Keratinocyte (primary cell): Measurements from ENCODE around the gene GPR152. TPM values are rescaled to one million over a fixed set of nuclear protein-coding genes. Genes with fewer than 3 reads are reported as not detected.

Experiments used
- DNase-seq: peaks from one replicate; pipeline ENCODE4 v3.0.0-alpha.2; 2011; ENCODE audit warnings: low read depth, missing footprints, low spot score
- FAIRE-seq: peaks from 2 replicates; lab custom pipeline; 2011; peaks lifted over from hg19 to GRCh38; lab: Jason Lieb, UNC
- H2AFZ ChIP-seq: 2 replicates; pipeline ENCODE4 v1.6.0; 2012; ENCODE audit warnings: low read length, control low read depth, inconsistent platforms; ENCODE audit not compliant: control insufficient read depth
- H3K27ac ChIP-seq: 2 replicates; pipeline ENCODE4 v1.5.1; 2011; ENCODE audit warnings: low read length; ENCODE audit not compliant: control insufficient read depth, insufficient read depth
- H3K27me3 ChIP-seq: 3 replicates; pipeline ENCODE4 v1.6.0; 2011; ENCODE audit warnings: low read length; ENCODE audit not compliant: control insufficient read depth, insufficient read depth; ENCODE audit errors: extremely low read depth
- H3K36me3 ChIP-seq, 2 experiments: 2 replicates in 1 of 2; 3 replicates in 1 of 2; pipeline ENCODE4 v1.5.1; 2011; ENCODE audit warnings: low read length in 2 of 2, mild to moderate bottlenecking in 1 of 2; ENCODE audit not compliant: control insufficient read depth in 2 of 2, insufficient read depth in 2 of 2; ENCODE audit errors: extremely low read depth in 1 of 2
- H3K4me1 ChIP-seq: 3 replicates; pipeline ENCODE4 v1.5.1; 2011; ENCODE audit warnings: low read length; ENCODE audit not compliant: control insufficient read depth, insufficient read depth; ENCODE audit errors: extremely low read depth
- H3K4me2 ChIP-seq: 3 replicates; pipeline ENCODE4 v1.6.0; 2011; ENCODE audit warnings: low read depth, low read length; ENCODE audit not compliant: control insufficient read depth, insufficient read depth; ENCODE audit errors: extremely low read depth
- H3K4me3 ChIP-seq, 3 experiments: fragments of 200-600 bp in 1 of 3; sonication (generic) in 1 of 3; 2 replicates in 2 of 3; 3 replicates in 1 of 3; pipeline ENCODE4 v1.5.1; 2011 to 2016; ENCODE audit warnings: low read length in 3 of 3, mild to moderate bottlenecking in 3 of 3, control low read depth in 2 of 3, inconsistent platforms in 1 of 3, low read depth in 1 of 3, mixed read lengths in 1 of 3, mixed run types in 1 of 3, moderate library complexity in 1 of 3; ENCODE audit not compliant: control insufficient read depth in 2 of 3, insufficient read depth in 2 of 3; ENCODE audit errors: extremely low read depth in 1 of 3
- H3K79me2 ChIP-seq: 2 replicates; pipeline ENCODE4 v1.6.0; 2012; ENCODE audit warnings: low read length; ENCODE audit not compliant: control insufficient read depth, insufficient read depth
- H3K9ac ChIP-seq: 3 replicates; pipeline ENCODE4 v1.6.0; 2011; ENCODE audit warnings: low read length; ENCODE audit not compliant: control insufficient read depth, insufficient read depth; ENCODE audit errors: extremely low read depth
- H3K9me1 ChIP-seq: 3 replicates; pipeline ENCODE4 v1.6.0; 2011; ENCODE audit warnings: low read length; ENCODE audit not compliant: control insufficient read depth, insufficient read depth; ENCODE audit errors: extremely low read depth
- H3K9me3 ChIP-seq: 2 replicates; pipeline ENCODE4 v1.5.1; 2012; ENCODE audit warnings: low read depth, low read length; ENCODE audit not compliant: control insufficient read depth
- H4K20me1 ChIP-seq: 3 replicates; pipeline ENCODE4 v1.6.0; 2011; ENCODE audit warnings: low read length; ENCODE audit not compliant: control insufficient read depth, insufficient read depth; ENCODE audit errors: extremely low read depth
- EZH2 ChIP-seq: IDR thresholded peaks from one replicate; pipeline ENCODE4 v1.6.1; 2012; ENCODE audit warnings: inconsistent platforms, mild to moderate bottlenecking, low read length, moderate library complexity
- dilution Hi-C: fragments of 300-500 bp; cut with MboI; formaldehyde crosslinking; loops from one replicate; pipeline ENCODE4 v1.7.0; 2020; ENCODE audit warnings: low sequenced_read_pairs; ENCODE audit not compliant: extremely low pct_ligation_motif_present
- polyA plus RNA-seq, 5 experiments: library from polyadenylated mRNA; depleted of rRNA in 3 of 5; stranded (reverse) in 3 of 5; stranded (forward) in 1 of 5; unstranded in 1 of 5; fragments of >200 nt; gene quantifications; 1 replicate in 1 of 5; 2 replicates in 3 of 5; 3 replicates in 1 of 5; pipeline versions ENCODE4 v1.2.1 to v1.2.3, GENCODE V29; 2011 to 2012; ENCODE audit warnings: missing spikeins in 2 of 5, low read depth in 1 of 5, low replicate concordance in 1 of 5
- TF ChIP-seq, protein P1 (sequence below), 3 experiments: IDR thresholded peaks in 1 of 3; conservative IDR thresholded peaks in 1 of 3; optimal IDR thresholded peaks in 1 of 3; 2 replicates in 2 of 3; 3 replicates in 1 of 3; pipeline versions ENCODE3 to v1.5.1; 2011; ENCODE audit warnings: low read length in 3 of 3, mild to moderate bottlenecking in 3 of 3, moderate library complexity in 2 of 3, control low read depth in 1 of 3, inconsistent platforms in 1 of 3; ENCODE audit not compliant: insufficient read depth in 2 of 3; ENCODE audit errors: extremely low read depth in 1 of 3

GPR152 gene
- polyA plus RNA-seq, 1 donor (not counting 4 experiments of a cell fraction or from before 2014, with no cell fraction given), result not detected

DNA sequence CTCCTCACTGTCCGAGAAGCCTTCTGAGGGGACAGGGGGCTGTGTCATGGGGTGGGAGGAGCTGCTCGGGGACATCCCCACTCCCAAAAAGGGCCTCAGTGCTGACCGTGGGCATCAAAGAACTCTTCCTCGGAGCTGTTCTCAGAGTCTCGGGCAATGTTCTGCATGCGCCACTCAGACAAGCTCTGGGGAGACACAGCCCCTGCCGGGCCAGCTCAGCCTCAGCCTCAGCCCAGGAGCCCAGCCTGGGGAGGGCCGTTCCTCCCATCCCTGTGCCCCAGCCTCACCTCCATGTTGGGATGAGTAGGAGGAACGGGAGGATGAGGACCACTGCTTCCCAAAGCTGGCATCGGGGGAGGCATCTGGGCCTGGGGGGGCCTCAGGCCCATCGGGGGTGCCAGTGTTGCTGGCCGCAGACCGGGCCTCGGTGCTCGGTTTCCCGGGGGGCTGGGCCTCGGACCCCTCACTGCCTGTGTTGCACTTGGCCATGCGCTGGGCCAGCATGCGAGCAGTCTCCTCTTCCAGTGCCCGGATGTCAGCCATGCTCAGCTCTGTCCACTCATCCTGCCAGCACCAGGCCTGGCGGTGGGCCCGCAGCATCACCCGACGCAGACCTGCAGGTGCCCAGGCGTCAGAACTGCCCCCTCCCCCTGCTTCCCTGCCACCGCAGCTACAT is 47.4 kb upstream of the GPR152 start:
- Histone ChIP-seq H3K79me2 (peaks cover 8% of the 10 kb centered on the region), H3K9me3 (no peaks in the 10 kb centered on the region), H3K4me1 (no peaks in the 10 kb centered on the region), H3K4me3 (no peak overlapping the region), H3K27me3 (no peaks in the 10 kb centered on the region), H3K9me1 (no peaks in the 10 kb centered on the region), H3K9ac (no peak overlapping the region), H4K20me1 (no peaks in the 10 kb centered on the region), H3K27ac (no peak overlapping the region), H3K4me2 (no peak overlapping the region), H2AFZ (no peak overlapping the region), H3K36me3 (peaks cover 9 to 25% of the 10 kb centered on the region in 2 experiments)
- TF ChIP-seq EZH2, result no peak
- TF ChIP-seq, protein P1, sequence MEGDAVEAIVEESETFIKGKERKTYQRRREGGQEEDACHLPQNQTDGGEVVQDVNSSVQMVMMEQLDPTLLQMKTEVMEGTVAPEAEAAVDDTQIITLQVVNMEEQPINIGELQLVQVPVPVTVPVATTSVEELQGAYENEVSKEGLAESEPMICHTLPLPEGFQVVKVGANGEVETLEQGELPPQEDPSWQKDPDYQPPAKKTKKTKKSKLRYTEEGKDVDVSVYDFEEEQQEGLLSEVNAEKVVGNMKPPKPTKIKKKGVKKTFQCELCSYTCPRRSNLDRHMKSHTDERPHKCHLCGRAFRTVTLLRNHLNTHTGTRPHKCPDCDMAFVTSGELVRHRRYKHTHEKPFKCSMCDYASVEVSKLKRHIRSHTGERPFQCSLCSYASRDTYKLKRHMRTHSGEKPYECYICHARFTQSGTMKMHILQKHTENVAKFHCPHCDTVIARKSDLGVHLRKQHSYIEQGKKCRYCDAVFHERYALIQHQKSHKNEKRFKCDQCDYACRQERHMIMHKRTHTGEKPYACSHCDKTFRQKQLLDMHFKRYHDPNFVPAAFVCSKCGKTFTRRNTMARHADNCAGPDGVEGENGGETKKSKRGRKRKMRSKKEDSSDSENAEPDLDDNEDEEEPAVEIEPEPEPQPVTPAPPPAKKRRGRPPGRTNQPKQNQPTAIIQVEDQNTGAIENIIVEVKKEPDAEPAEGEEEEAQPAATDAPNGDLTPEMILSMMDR (optimal IDR thresholded peaks at IDR 0.05 in 1 of 3, IDR thresholded peaks at IDR 0.05 in 1 of 3, conservative IDR thresholded peaks at IDR 0.05 in 1 of 3; ENCODE audit: extremely low read depth in 1 of 3, insufficient read depth in 2 of 3, low read length in 3 of 3), result no peak
- dilution Hi-C loops, result no loop called here
- FAIRE-seq (no peak), DNase-seq (no peak)

DNA sequence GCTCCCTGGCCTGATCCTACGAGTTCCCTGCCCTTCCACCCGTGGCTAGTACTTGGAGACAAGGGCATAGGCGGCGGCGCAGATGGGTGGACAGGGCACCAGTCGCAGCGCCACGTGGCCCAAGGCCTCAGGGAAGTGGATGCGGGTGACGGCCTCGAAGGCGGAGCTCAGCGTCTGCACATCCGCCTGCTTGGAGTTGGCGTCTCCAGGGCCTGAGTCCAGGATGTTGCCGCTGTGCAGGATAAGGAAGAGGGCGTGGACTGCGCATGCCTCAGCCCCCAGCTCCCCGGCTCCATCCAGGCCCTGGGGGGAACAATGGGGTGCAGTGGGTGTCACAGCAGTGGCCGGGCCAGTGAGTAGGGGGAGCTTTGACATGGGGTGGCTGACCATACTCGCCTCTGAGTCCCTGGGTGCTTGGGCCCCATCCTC is 46.0 kb upstream of the GPR152 start:
- dilution Hi-C loops, result no loop called here
- H3K79me2 ChIP-seq, result peaks cover 1% of the 10 kb centered on the region
- no peaks in the 10 kb centered on the region for H3K9me1 ChIP-seq
- H3K4me3 ChIP-seq, result no peak overlapping the region
- no peaks in the 10 kb centered on the region for H3K4me1 ChIP-seq
- H3K9ac ChIP-seq, result no peak overlapping the region
- no peaks in the 10 kb centered on the region for H3K27me3 ChIP-seq
- H3K27ac ChIP-seq, result no peak overlapping the region
- no peak for DNase-seq
- no peak for FAIRE-seq
- no peaks in the 10 kb centered on the region for H3K9me3 ChIP-seq
- TF ChIP-seq, protein P1 (optimal IDR thresholded peaks at IDR 0.05 in 1 of 3, IDR thresholded peaks at IDR 0.05 in 1 of 3, conservative IDR thresholded peaks at IDR 0.05 in 1 of 3; ENCODE audit: extremely low read depth in 1 of 3, insufficient read depth in 2 of 3, low read length in 3 of 3), result no peak
- no peak for TF ChIP-seq EZH2
- H3K36me3 ChIP-seq, result peaks cover 9 to 28% of the 10 kb centered on the region in 2 experiments
- no peaks in the 10 kb centered on the region for H4K20me1 ChIP-seq
- no peak overlapping the region for H2AFZ ChIP-seq
- H3K4me2 ChIP-seq, result no peak overlapping the region
